ENCODE measurements around the gene AJM1.

AJM1 gene

DNA sequence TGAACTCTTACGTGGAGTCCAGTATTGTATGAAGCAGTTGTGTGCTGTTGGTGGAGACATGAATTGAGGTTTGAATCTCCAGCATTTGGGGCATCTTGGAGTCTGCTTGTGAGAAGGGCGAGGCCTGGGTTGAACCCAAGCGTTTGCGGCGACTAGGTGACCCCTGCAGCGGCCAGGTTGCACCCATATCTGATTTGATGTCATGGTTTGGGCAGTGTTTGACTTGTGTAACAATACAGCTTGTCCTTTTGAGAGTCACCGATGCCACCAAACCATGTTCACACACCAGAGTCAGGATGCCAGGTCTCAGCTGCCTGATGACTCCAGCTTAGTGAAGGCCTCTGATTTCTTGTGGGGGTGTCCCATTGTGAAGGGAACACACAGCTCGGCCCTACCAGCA, 46.2 kb downstream of the AJM1 start:
- peak overlapping the region; percentile 85 for H3K27ac ChIP-seq
- DNase-seq (ENCODE audit: low spot score): no peak
- POLR2A ChIA-PET (ENCODE audit: low non-redundant PET): interaction anchor here (0.6 kb wide), 1 partner anchor 21 kb away, joined by 3 read pairs; no protein-coding TSS in a partner anchor
- CTCF ChIA-PET: no interaction called here
- TF ChIP-seq, protein P1, sequence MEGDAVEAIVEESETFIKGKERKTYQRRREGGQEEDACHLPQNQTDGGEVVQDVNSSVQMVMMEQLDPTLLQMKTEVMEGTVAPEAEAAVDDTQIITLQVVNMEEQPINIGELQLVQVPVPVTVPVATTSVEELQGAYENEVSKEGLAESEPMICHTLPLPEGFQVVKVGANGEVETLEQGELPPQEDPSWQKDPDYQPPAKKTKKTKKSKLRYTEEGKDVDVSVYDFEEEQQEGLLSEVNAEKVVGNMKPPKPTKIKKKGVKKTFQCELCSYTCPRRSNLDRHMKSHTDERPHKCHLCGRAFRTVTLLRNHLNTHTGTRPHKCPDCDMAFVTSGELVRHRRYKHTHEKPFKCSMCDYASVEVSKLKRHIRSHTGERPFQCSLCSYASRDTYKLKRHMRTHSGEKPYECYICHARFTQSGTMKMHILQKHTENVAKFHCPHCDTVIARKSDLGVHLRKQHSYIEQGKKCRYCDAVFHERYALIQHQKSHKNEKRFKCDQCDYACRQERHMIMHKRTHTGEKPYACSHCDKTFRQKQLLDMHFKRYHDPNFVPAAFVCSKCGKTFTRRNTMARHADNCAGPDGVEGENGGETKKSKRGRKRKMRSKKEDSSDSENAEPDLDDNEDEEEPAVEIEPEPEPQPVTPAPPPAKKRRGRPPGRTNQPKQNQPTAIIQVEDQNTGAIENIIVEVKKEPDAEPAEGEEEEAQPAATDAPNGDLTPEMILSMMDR (conservative IDR thresholded peaks at IDR 0.05; ENCODE audit: low read depth): no peak

DNA sequence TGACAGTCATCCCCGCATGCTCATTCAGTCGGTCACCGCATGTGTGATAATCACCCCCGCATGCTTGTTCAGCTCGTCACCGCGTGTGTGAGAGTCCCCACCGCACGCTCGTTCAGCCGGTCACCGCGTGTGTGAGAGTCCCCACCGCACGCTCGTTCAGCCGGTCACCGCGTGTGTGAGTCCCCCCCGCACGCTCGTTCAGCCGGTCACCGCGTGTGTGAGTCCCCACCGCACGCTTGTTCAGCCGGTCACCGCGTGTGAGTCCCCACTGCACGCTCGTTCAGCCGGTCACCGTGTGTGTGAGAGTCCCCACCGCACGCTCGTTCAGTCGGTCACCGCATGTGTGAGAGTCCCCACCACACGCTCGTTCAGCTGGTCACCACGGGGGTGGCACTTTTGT, 47.6 kb downstream of the AJM1 start:
- ChIA-PET POLR2A (ENCODE audit: low non-redundant PET) (interaction anchor here (0.6 kb wide), 1 partner anchor 13 kb away, joined by 4 read pairs; no protein-coding TSS in a partner anchor), CTCF (interaction anchor here (0.6 kb wide), 1 partner anchor 49 kb away, joined by 3 read pairs; no protein-coding TSS in a partner anchor)
- no peak overlapping the region for H3K27ac ChIP-seq
- TF ChIP-seq, protein P1 (conservative IDR thresholded peaks at IDR 0.05; ENCODE audit: low read depth): no peak
- DNase-seq (ENCODE audit: low spot score): no peak

DNA sequence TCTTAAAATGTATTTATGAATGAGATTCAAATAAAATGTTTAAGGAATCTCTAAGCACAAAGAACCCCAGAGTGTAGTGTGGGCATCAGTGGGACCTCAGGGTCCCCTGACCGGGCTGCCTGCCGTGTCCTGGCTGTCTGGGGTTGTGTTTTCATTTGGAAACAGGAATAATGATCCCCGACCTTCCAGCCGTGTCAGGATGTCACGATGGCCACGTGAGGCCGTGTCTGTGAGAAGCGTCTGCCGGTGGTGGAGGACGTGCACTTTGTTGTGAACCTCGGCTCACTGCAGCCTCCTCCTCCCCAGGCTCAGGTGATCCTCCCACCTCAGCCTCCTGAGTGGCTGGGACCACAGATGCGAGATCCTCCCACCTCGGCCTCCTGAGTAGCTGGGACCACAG, 48.4 kb downstream of the AJM1 start:
- ChIA-PET POLR2A (ENCODE audit: low non-redundant PET) (interaction anchor here (0.6 kb wide), 1 partner anchor 12 kb away, joined by 4 read pairs; no protein-coding TSS in a partner anchor), CTCF (no interaction called here)
- TF ChIP-seq, protein P1 (conservative IDR thresholded peaks at IDR 0.05; ENCODE audit: low read depth): no peak
- H3K27ac ChIP-seq: peak overlapping the region; percentile 29
- DNase-seq (ENCODE audit: low spot score): no peak

Data from RWPE1 (cell line).